GM12801 (cell line): ENCODE data around the gene CCDC40.

Source experiments
- CTCF ChIP-seq: IDR thresholded peaks from one replicate; pipeline ENCODE4 v1.5.1; 2011; ENCODE audit warnings: control low read depth; ENCODE audit not compliant: insufficient read length; ENCODE audit errors: extremely low read depth

CCDC40 gene

GRCh38 chr17:80086081-80086480 is 49.6 kb downstream of the CCDC40 start:
- TF ChIP-seq CTCF, result no peak

DNA sequence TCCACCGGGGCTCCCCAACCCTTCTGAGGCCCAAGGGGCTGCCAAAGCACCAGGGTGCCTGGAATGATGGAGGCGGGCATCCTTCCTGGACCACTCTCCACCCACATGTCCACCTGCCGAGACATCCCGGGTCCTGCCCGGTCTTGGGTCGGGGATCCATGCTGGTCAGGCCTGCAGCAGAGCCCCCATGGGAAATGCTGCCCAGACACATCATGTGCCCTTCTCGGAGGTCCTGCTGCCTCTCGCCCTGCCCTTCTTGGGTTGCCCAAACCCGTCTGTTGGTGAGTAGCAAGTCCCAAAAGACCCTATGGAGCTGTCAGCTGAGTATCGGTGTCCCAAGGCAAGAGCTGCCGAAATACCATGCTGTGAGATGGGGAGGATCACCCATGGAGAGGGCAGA is 50.2 kb downstream of the CCDC40 start:
- TF ChIP-seq CTCF, result no peak

DNA sequence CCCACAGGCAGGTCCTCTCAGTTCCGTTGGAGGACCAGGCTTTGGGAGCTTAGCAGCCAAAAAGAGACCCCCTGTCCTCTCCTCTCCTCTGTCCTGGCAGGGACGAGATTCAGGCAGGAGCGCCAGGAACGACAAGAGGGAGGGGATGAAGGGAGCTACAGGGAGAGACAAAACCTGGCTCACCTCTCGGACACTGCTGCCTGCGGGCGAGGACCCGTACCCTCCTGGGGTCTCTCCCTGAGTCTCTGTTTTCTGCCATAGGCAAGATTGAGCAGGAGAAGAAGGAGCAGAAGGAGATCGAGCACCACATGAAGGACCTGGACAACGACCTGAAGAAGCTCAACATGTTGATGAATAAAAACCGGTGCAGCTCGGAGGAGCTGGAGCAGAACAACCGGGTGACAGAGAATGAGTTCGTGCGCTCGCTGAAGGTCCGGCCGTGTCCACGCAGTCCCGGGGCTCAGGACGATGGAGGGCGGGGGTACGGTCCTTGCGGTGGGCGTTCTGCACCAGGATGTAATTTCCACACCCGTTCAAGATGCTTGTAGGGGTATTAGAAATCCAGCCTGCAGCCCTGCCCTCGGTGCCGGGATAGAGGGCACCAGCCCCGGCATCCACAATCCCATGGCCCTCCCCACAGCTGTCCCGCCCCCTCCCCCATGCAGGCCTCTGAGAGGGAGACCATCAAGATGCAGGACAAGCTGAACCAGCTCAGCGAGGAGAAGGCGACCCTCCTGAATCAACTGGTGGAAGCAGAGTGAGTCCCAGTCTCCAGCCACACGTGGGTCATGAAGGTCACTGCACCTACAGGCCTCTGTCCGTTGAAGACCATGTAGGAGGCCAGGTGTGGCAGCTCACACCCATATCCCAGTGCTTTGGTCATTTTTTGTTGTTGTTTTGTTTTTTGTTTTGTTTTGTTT is 51.2 kb downstream of the CCDC40 start:
- TF ChIP-seq CTCF, result no peak

DNA sequence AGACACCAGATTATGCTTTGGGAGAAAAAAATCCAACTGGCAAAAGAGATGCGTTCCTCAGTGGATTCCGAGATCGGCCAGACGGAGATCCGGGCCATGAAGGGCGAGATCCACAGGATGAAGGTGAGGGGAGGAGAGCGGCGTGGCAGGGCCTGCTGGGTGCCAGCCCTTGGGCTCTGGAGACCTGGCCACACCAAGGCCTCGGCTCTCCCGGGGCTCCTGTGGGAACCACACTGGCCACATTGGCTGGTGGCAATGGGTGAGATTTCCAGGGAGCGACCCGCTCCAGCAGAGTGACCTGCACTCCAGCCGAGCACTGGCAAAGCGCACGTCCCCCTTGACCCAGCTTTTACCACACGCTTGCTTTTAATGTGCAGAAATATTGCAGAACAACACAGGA is 53.3 kb downstream of the CCDC40 start:
- TF ChIP-seq CTCF, result no peak

GRCh38 chr17:80091376-80091775 is 54.9 kb downstream of the CCDC40 start:
- no peak for TF ChIP-seq CTCF

GRCh38 chr17:80092959-80093358 is 56.5 kb downstream of the CCDC40 start:
- no peak for TF ChIP-seq CTCF

GRCh38 chr17:80095038-80095843 is 58.8 kb downstream of the CCDC40 start:
- TF ChIP-seq CTCF, result no peak
